Measurements from ENCODE around the gene HEBP2. TPM values are rescaled to one million over a fixed set of nuclear protein-coding genes. Genes with fewer than 3 reads are reported as not detected.

Gene HEBP2
- total RNA-seq, 1 experiment from 2014 or later: 51.6 TPM

- intact Hi-C loops (cut with micrococcal nuclease): no loop called here
Measured at GRCh38 chr6:138421608-138422007, 17.6 kb downstream of the HEBP2 start.

DNA sequence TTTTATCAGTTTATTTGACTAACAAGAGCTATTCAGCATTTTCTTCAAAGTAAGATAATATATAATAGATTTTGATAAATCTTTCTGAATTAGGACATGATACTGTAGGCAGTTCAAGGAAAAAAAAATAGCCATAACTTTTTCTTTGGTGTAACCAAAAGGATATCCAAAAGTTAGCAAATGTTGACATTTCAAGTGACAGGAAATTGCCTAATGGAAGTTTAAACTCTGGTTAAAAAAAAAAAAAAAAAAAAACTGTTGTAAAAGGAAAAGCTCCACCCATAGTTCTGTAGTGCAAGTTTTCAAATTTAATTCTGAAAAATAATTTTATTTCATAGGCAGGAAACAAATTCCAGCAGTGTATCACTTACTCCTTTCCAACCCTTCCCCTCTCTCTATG lies 18.8 kb downstream of the HEBP2 start:
- H4K20me1 ChIP-seq (ENCODE audit: insufficient read depth): no peaks in the 10 kb centered on the region
- no peak for DNase-seq (ENCODE audit: low read depth, low spot score)
- H3K4me1 ChIP-seq (ENCODE audit: control insufficient read depth in 1 of 2, insufficient read depth in 2 of 2, low read length in 2 of 2): no peaks in the 10 kb centered on the region
- no peak overlapping the region for H3K4me2 ChIP-seq (ENCODE audit: low read length)
- ATAC-seq: no peak
- no peaks in the 10 kb centered on the region for H3K36me3 ChIP-seq (ENCODE audit: control insufficient read depth in 1 of 2, insufficient read depth in 2 of 2, low read length in 2 of 2)
- H3K79me2 ChIP-seq (ENCODE audit: insufficient read depth, low read length): no peaks in the 10 kb centered on the region
- TF ChIP-seq EZH2 (IDR thresholded peaks at IDR 0.05) (no peak), CBX3 (IDR thresholded peaks at IDR 0.05; ENCODE audit: low read depth) (no peak), SIN3A (IDR thresholded peaks at IDR 0.05; ENCODE audit: low read depth) (no peak), REST (IDR thresholded peaks at IDR 0.05; ENCODE audit: low read depth) (no peak), TCF7L2 (IDR thresholded peaks at IDR 0.05; ENCODE audit: borderline replicate concordance, extremely low read depth, insufficient read depth, insufficient read length) (no peak), EZH2phosphoT487 (IDR thresholded peaks at IDR 0.05; ENCODE audit: borderline replicate concordance) (no peak)
- H3K27me3 ChIP-seq (ENCODE audit: insufficient read depth, low read length): no peaks in the 10 kb centered on the region
- H3K9me2 ChIP-seq (ENCODE audit: insufficient read depth): no peaks in the 10 kb centered on the region
- no TSS peak for BruUV-seq (replicated peaks)
- intact Hi-C loops (cut with micrococcal nuclease): no loop called here
- H3K9me3 ChIP-seq (ENCODE audit: control insufficient read depth in 1 of 2, insufficient read depth in 1 of 2, low read depth in 1 of 2, low read length in 2 of 2): no peaks in the 10 kb centered on the region
- no peak overlapping the region for H3K27ac ChIP-seq (ENCODE audit: low read depth, low read length)
- no peak overlapping the region for H2AFZ ChIP-seq (ENCODE audit: low read depth, low read length, poor library complexity, severe bottlenecking)
- ChIA-PET CTCF (no interaction called here), RAD21 (ENCODE audit: low non-redundant PET in 1 of 2, low total read pairs in 2 of 2, uncharacterized antibody in 2 of 2, unreplicated experiment in 2 of 2) (no interaction called here), POLR2A (interaction anchor here (0.8 kb wide), 1 partner anchor 306 kb away, joined by 4 read pairs; no protein-coding TSS in a partner anchor)
- no peak overlapping the region for H3K4me3 ChIP-seq (replicated peaks in 1 of 2; ENCODE audit: low read depth in 1 of 2, low read length in 2 of 2)
- H3K9ac ChIP-seq (ENCODE audit: low read length): no peak overlapping the region

More at GRCh38 chr6:138421608-138422007, 17.6 kb downstream of the HEBP2 start:
- TF ChIP-seq ZFX (IDR thresholded peaks at IDR 0.05): no peak
- TF ChIP-seq RAD21 (IDR thresholded peaks at IDR 0.05; ENCODE audit: low read depth): peak; percentile 27; the same call in 1 of the 2 replicates
- Histone ChIP-seq H3K4me2 (ENCODE audit: low read length) (no peak overlapping the region), H3K9ac (ENCODE audit: low read length) (no peak overlapping the region), H3K27me3 (ENCODE audit: insufficient read depth, low read length) (no peaks in the 10 kb centered on the region), H3K27ac (ENCODE audit: low read depth, low read length) (no peak overlapping the region), H3K79me2 (ENCODE audit: insufficient read depth, low read length) (no peaks in the 10 kb centered on the region), H3K4me1 (ENCODE audit: control insufficient read depth in 1 of 2, insufficient read depth in 2 of 2, low read length in 2 of 2) (no peaks in the 10 kb centered on the region), H4K20me1 (ENCODE audit: insufficient read depth) (no peaks in the 10 kb centered on the region), H2AFZ (ENCODE audit: low read depth, low read length, poor library complexity, severe bottlenecking) (no peak overlapping the region), H3K36me3 (ENCODE audit: control insufficient read depth in 1 of 2, insufficient read depth in 2 of 2, low read length in 2 of 2) (no peaks in the 10 kb centered on the region), H3K9me3 (ENCODE audit: control insufficient read depth in 1 of 2, insufficient read depth in 1 of 2, low read depth in 1 of 2, low read length in 2 of 2) (no peaks in the 10 kb centered on the region), H3K9me2 (ENCODE audit: insufficient read depth) (no peaks in the 10 kb centered on the region), H3K4me3 (replicated peaks in 1 of 2; ENCODE audit: low read depth in 1 of 2, low read length in 2 of 2) (no peak overlapping the region)
- ChIA-PET CTCF (no interaction called here), POLR2A (no interaction called here), RAD21 (ENCODE audit: low non-redundant PET in 1 of 2, low total read pairs in 2 of 2, uncharacterized antibody in 2 of 2, unreplicated experiment in 2 of 2) (no interaction called here)
- DNase-seq (ENCODE audit: low read depth, low spot score): no peak
- BruUV-seq (replicated peaks): no TSS peak
- ATAC-seq: no peak
